Sigmoid colon (tissue), 7 donors: ENCODE measurements around the gene SV2B. TPM values are rescaled to one million over a fixed set of nuclear protein-coding genes. Genes with fewer than 3 reads are reported as not detected.

Experiments
- DNase-seq: peaks from one replicate; pipeline ENCODE4 v3.0.0-alpha.2; 2019
- H3K27ac ChIP-seq, 4 donors: fragments of 200-600 bp; sonication (generic); one replicate each; pipeline ENCODE4 v1.5.1; 2016 to 2019; ENCODE audit warnings: mild to moderate bottlenecking in 1 of 4
- H3K27me3 ChIP-seq, 3 donors: fragments of 200-600 bp; sonication (generic); one replicate each; pipeline ENCODE4 v1.5.1; 2019; ENCODE audit warnings: mild to moderate bottlenecking in 1 of 3
- H3K36me3 ChIP-seq, 4 donors: fragments of 200-600 bp; sonication (generic); one replicate each; pipeline ENCODE4 v1.5.1; 2016 to 2019
- H3K4me1 ChIP-seq, 4 donors: fragments of 200-600 bp; sonication (generic); one replicate each; pipeline ENCODE4 v1.5.1; 2017 to 2019
- H3K4me3 ChIP-seq, 4 donors: fragments of 200-600 bp; sonication (generic); one replicate each; pipeline ENCODE4 v1.5.1; 2017 to 2019; ENCODE audit warnings: mild to moderate bottlenecking in 2 of 4, moderate library complexity in 1 of 4
- H3K9me3 ChIP-seq, 4 donors: fragments of 200-600 bp in 3 of 4; sonication (generic) in 3 of 4; one replicate each; pipeline versions ENCODE4 v1.5.1 to v1.6.1; 2013 to 2019
- EP300 ChIP-seq, 4 donors: sonication (generic); formaldehyde crosslinking; IDR thresholded peaks; one replicate each; pipeline ENCODE4 v1.6.1; 2017; ENCODE audit warnings: antibody characterized with exemption in 4 of 4
- POLR2A ChIP-seq, 2 donors: fragments of 450-650 bp; IDR thresholded peaks; one replicate each; pipeline ENCODE4 v1.6.1; 2016; ENCODE audit warnings: antibody characterized with exemption in 2 of 2, mild to moderate bottlenecking in 2 of 2, moderate library complexity in 2 of 2
- POLR2AphosphoS5 ChIP-seq, 4 donors: sonication (generic); formaldehyde crosslinking; IDR thresholded peaks; one replicate each; pipeline ENCODE4 v1.6.1; 2017; ENCODE audit warnings: antibody characterized with exemption in 4 of 4
- WGBS, 2 donors: extraction: QIAGEN DNeasy Blood & Tissue Kit; methylation state at CpG; one replicate each; pipeline ENCODE4 v1.1.7; 2013; 5-methylcytosine and 5-hydroxymethylcytosine counted together
- intact Hi-C: fragments of 100-400 bp; cut with DNase I; formaldehyde crosslinking; loops from one replicate; pipeline ENCODE4 v1.15.1; 2023
- polyA plus RNA-seq, 3 donors: library from polyadenylated mRNA; stranded (reverse); fragments of 200-250 nt; gene quantifications; one replicate each; pipeline ENCODE4 v1.2.3, GENCODE V29; 2013
- total RNA-seq, 4 donors: library from RNA; depleted of rRNA; stranded (reverse); fragments of >200 nt; gene quantifications; one replicate each; pipeline ENCODE4 v1.1.0, GENCODE V29; 2016
- TF ChIP-seq, protein P1 (sequence below), 4 experiments: fragments of 450-650 bp in 3 of 4; fragments of 200-600 bp in 1 of 4; IDR thresholded peaks; one replicate each; pipeline ENCODE4 v1.5.1; 2016 to 2019; ENCODE audit warnings: antibody characterized with exemption in 4 of 4, mild to moderate bottlenecking in 3 of 4, moderate library complexity in 2 of 4
- donor health status: healthy with polysubstance abuse.
- donor health status: Bipolar disorder and iron deficiency.
- donor health status: healthy.

The SV2B gene
- total and polyA plus RNA-seq, 7 donors, result 2.0 to 5.0 (median 3.1) TPM; not detected in 2

DNA sequence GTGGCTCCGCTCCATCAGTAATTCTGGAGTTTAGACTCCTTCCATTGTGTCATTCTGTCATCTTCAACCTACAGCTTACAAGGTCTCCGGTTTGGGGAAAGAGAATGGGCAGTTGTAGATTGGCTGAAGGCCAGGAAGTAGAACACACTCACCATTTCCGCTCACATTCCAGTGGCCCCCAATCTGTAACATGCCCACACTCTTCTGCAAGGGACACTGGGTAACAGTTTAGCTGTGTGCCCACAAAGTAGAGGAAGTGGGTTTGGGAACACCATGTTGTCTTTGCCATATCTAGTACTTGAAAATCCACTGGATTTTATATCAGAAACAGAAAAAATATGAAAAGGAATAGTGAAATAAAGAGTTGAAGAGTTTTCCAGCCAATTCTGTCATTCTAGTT is 153.5 kb downstream of the SV2B start:
- 76 to 79% methylated on average over 3 of the region's 3 CpGs for WGBS, 2 donors
- intact Hi-C loops, result no loop called here
- Histone ChIP-seq H3K4me3 (no peak overlapping the region), H3K4me1 (no peaks in the 10 kb centered on the region), H3K9me3 (no peaks in the 10 kb centered on the region), H3K36me3 (no peaks in the 10 kb centered on the region), H3K27ac (no peak overlapping the region), H3K27me3 (no peaks in the 10 kb centered on the region)
- no peak for TF ChIP-seq EP300 (IDR thresholded peaks at IDR 0.05)
- TF ChIP-seq, protein P1, sequence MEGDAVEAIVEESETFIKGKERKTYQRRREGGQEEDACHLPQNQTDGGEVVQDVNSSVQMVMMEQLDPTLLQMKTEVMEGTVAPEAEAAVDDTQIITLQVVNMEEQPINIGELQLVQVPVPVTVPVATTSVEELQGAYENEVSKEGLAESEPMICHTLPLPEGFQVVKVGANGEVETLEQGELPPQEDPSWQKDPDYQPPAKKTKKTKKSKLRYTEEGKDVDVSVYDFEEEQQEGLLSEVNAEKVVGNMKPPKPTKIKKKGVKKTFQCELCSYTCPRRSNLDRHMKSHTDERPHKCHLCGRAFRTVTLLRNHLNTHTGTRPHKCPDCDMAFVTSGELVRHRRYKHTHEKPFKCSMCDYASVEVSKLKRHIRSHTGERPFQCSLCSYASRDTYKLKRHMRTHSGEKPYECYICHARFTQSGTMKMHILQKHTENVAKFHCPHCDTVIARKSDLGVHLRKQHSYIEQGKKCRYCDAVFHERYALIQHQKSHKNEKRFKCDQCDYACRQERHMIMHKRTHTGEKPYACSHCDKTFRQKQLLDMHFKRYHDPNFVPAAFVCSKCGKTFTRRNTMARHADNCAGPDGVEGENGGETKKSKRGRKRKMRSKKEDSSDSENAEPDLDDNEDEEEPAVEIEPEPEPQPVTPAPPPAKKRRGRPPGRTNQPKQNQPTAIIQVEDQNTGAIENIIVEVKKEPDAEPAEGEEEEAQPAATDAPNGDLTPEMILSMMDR (IDR thresholded peaks at IDR 0.05), result no peak
- no peak for TF ChIP-seq POLR2A (IDR thresholded peaks at IDR 0.05)
- TF ChIP-seq POLR2AphosphoS5 (IDR thresholded peaks at IDR 0.05), result no peak
- DNase-seq, result no peak

DNA sequence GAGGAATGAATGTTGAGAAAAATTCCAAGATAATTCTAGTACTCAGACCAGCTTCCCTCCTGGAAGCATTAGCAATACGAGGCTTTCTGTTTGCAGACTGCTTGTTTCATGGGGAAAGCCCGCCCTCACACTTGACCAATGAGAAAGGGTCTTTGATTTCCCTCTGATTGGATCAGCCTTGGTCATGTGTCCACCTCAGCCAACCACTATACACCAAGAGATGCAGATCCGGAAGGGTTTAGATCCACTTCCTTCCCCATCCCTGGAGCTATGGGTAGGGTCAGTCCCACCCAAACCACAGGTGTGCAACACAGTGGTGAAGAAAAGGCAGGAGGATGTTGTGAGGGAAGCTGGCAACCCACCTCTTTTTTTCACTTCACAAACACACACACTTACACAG is 154.7 kb downstream of the SV2B start:
- no peak overlapping the region for H3K4me3 ChIP-seq
- H3K36me3 ChIP-seq, result no peaks in the 10 kb centered on the region
- intact Hi-C loops, result no loop called here
- H3K27ac ChIP-seq, result no peak overlapping the region
- H3K9me3 ChIP-seq, result no peaks in the 10 kb centered on the region
- 56 to 79% methylated on average over 3 of the region's 3 CpGs for WGBS, 2 donors
- H3K4me1 ChIP-seq, result no peaks in the 10 kb centered on the region
- H3K27me3 ChIP-seq, result no peaks in the 10 kb centered on the region
- no peak for TF ChIP-seq EP300 (IDR thresholded peaks at IDR 0.05)
- TF ChIP-seq POLR2AphosphoS5 (IDR thresholded peaks at IDR 0.05), result no peak
- TF ChIP-seq POLR2A (IDR thresholded peaks at IDR 0.05), result no peak
- TF ChIP-seq, protein P1 (IDR thresholded peaks at IDR 0.05), result no peak
- no peak for DNase-seq

DNA sequence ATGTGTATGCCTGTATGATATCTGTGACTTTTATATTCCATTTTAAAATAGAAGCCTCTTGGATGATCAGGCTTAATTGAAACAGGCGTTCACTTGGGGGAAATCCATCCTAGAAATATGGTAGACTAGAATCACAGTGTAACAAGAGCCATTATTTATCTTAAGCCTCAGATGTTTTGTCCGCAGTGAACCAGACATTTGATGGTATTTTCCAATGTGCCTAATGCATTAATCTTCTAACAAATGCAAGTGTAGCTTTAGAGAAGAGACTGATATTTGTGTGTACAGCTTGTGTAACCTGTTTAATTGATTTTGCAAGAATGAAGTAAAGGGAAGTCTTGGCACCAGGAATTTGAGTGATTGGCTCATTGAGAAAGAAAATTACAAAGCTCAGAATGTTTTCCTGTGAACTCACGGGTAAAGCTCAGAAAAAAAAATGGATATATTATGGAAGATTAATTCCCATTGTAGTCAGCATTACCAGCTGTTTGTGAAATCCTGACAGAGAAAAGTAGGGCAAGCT is 155.7 kb downstream of the SV2B start:
- H3K27me3 ChIP-seq, result no peaks in the 10 kb centered on the region
- H3K9me3 ChIP-seq, result no peaks in the 10 kb centered on the region
- 70 to 79% methylated on average over 3 of the region's 3 CpGs for WGBS, 2 donors
- H3K27ac ChIP-seq, result no peak overlapping the region
- intact Hi-C loops, result no loop called here
- no peak overlapping the region for H3K4me3 ChIP-seq
- H3K36me3 ChIP-seq, result no peaks in the 10 kb centered on the region
- TF ChIP-seq, protein P1 (IDR thresholded peaks at IDR 0.05), result no peak
- no peak for TF ChIP-seq POLR2AphosphoS5 (IDR thresholded peaks at IDR 0.05)
- TF ChIP-seq POLR2A (IDR thresholded peaks at IDR 0.05), result no peak
- no peak for TF ChIP-seq EP300 (IDR thresholded peaks at IDR 0.05)
- DNase-seq, result no peak
- H3K4me1 ChIP-seq, result no peaks in the 10 kb centered on the region

DNA sequence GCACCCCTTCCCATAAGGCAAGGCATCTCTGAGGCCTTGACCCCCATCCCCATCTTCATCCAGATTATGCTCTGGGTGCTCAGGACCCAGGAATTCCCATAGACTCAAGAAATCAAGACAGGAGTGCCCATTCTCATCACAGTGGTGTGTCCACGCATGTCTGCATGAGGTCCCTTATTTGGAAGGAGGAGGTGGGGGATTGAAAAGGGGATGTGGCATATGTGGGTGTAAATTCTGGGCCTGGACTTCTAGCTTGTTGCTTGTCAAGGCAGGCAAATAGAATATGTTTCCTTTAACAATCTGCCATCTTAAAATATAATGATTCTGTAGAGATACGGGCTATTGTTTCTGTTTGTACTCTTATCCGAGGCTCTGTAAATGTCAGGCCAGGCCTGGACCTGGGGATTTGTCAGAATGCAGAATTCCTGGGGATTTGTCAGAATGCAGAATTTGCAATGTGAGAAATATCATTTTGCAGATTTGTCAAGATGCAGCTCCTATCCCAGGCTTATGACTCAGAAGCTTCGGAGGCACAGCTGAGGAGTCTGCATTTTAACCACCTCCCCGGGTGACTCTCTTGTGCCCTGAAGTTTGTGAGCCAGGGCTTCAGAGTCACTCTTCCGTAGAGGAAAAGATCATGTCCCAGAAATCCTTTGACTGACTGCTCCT is 157.8 kb downstream of the SV2B start:
- TF ChIP-seq EP300 (IDR thresholded peaks at IDR 0.05) (no peak), POLR2A (IDR thresholded peaks at IDR 0.05) (no peak), POLR2AphosphoS5 (IDR thresholded peaks at IDR 0.05) (no peak)
- TF ChIP-seq, protein P1 (IDR thresholded peaks at IDR 0.05), result no peak
- WGBS, 2 donors, result 89 to 90% methylated on average over 6 of the region's 6 CpGs
- Histone ChIP-seq H3K4me3 (no peak overlapping the region), H3K4me1 (peaks cover 0 to 10% (median 0%) of the 10 kb centered on the region in 4 donors), H3K36me3 (no peaks in the 10 kb centered on the region), H3K9me3 (no peaks in the 10 kb centered on the region), H3K27me3 (no peaks in the 10 kb centered on the region), H3K27ac (no peak overlapping the region)
- intact Hi-C loops, result no loop called here
- DNase-seq, result no peak

DNA sequence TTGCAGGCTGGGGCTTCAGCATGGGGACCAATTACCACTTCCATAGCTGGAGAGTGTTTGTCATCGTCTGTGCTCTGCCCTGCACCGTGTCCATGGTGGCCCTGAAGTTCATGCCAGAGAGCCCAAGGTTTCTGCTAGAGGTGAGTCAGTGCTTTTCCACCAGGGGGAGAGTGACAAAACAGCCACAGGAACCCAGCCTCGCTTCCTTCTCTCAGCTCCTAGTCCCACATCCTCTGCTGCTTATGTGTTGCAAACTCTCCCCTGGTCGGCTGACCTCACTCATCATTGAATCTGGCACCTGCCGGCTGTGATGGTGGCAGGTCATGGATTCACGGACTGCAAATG is 158.3 kb downstream of the SV2B start:
- H3K27me3 ChIP-seq, result no peaks in the 10 kb centered on the region
- TF ChIP-seq POLR2A (IDR thresholded peaks at IDR 0.05), result no peak
- no peak for TF ChIP-seq POLR2AphosphoS5 (IDR thresholded peaks at IDR 0.05)
- TF ChIP-seq EP300 (IDR thresholded peaks at IDR 0.05), result no peak
- TF ChIP-seq, protein P1 (IDR thresholded peaks at IDR 0.05), result no peak
- WGBS, 2 donors, result 40 to 48% methylated on average over 6 of the region's 6 CpGs
- no peak for DNase-seq
- no peak overlapping the region for H3K4me3 ChIP-seq
- H3K9me3 ChIP-seq, result no peaks in the 10 kb centered on the region
- H3K27ac ChIP-seq, result no peak overlapping the region
- H3K36me3 ChIP-seq, result no peaks in the 10 kb centered on the region
- intact Hi-C loops, result no loop called here
- H3K4me1 ChIP-seq, result peaks cover 0 to 15% (median 1%) of the 10 kb centered on the region in 4 donors
